Lower lobe of right lung (tissue), 2 donors: ENCODE measurements around the gene HSD11B1L. TPM values are rescaled to one million over a fixed set of nuclear protein-coding genes. Genes with fewer than 3 reads are reported as not detected.

Source experiments
- ATAC-seq, 2 donors: fragments of 200-7000 bp; cut with Tn5 transposase; one replicate each; pipeline ENCODE4 v1.9.1; 2020 to 2022; ENCODE audit warnings: mild to moderate bottlenecking in 2 of 2, moderate library complexity in 2 of 2
- DNase-seq: peaks from one replicate; pipeline ENCODE4 v3.0.0-alpha.2; 2020
- H3K27ac ChIP-seq: fragments of 200-600 bp; one replicate; pipeline ENCODE4 v1.8.0; 2022
- H3K27me3 ChIP-seq: fragments of 200-600 bp; one replicate; pipeline ENCODE4 v1.8.0; 2022; ENCODE audit warnings: low read depth
- H3K36me3 ChIP-seq: fragments of 200-600 bp; one replicate; pipeline ENCODE4 v1.8.0; 2022; ENCODE audit warnings: mild to moderate bottlenecking
- H3K4me1 ChIP-seq: fragments of 200-600 bp; one replicate; pipeline ENCODE4 v1.8.0; 2022
- H3K4me3 ChIP-seq: fragments of 200-600 bp; one replicate; pipeline ENCODE4 v1.8.0; 2022; ENCODE audit warnings: mild to moderate bottlenecking
- H3K9me3 ChIP-seq: fragments of 200-600 bp; one replicate; pipeline ENCODE4 v1.8.0; 2022
- intact Hi-C: fragments of 100-400 bp; cut with DNase I; formaldehyde crosslinking; loops from one replicate; pipeline ENCODE4 v1.11.0; 2022
- total RNA-seq: library from RNA; stranded (reverse); fragmentation: NEBNext Ultra II Directional; extraction: Animal tissue kit (Norgen Biotek cat#: 25700); gene quantifications from one replicate; pipeline ENCODE4 v1.2.1, GENCODE V29; 2021
- TF ChIP-seq, protein P1 (sequence below): fragments of 200-600 bp; IDR thresholded peaks from one replicate; pipeline ENCODE4 v1.8.0; 2022; ENCODE audit warnings: antibody characterized with exemption, mild to moderate bottlenecking
- donor health status: DM: no; HTN: yes; CAD: no; lungs with severe emphysema.

HSD11B1L gene
- total RNA-seq, 1 donor from 2014 or later, result 8.6 TPM

DNA sequence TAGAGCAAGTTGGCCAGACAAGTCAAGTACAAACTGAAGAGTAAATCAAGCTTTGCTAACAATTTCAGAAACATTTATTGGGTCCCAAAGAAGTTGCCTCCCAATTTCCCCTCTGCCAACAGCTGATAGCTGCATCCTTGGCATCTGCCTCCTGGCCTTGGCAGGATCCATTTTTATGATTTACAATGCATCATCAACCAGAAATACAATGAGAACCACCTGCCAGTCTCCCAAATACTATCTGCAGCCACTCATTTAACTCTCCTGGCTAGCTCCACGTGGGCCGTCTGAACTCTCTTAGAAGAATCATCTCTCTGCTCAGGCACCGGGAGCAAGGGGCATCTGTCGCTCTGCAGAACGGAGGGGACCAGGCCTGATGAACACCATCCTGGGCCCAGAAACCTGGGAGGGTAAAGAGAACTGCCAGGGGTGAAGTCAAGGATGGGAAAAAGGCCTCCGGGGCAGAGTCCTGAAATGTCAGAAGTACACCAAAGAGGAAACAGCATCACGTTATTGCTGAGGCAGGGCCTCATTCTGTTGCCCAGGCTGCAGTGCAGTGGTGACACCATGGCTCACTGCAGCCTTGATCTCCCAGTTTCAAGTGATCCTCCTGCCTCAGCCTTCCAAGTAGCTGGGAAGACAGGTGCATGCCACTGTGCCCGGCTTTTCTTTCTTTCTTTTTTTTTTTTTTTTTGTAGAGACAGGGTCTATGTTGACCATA is 36.5 kb downstream of the HSD11B1L start:
- H3K4me1 ChIP-seq, result peaks cover 22% of the 10 kb centered on the region
- intact Hi-C loops, result no loop called here
- TF ChIP-seq, protein P1, sequence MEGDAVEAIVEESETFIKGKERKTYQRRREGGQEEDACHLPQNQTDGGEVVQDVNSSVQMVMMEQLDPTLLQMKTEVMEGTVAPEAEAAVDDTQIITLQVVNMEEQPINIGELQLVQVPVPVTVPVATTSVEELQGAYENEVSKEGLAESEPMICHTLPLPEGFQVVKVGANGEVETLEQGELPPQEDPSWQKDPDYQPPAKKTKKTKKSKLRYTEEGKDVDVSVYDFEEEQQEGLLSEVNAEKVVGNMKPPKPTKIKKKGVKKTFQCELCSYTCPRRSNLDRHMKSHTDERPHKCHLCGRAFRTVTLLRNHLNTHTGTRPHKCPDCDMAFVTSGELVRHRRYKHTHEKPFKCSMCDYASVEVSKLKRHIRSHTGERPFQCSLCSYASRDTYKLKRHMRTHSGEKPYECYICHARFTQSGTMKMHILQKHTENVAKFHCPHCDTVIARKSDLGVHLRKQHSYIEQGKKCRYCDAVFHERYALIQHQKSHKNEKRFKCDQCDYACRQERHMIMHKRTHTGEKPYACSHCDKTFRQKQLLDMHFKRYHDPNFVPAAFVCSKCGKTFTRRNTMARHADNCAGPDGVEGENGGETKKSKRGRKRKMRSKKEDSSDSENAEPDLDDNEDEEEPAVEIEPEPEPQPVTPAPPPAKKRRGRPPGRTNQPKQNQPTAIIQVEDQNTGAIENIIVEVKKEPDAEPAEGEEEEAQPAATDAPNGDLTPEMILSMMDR, result no peak
- no peaks in the 10 kb centered on the region for H3K9me3 ChIP-seq
- peaks cover 33% of the 10 kb centered on the region for H3K36me3 ChIP-seq
- ATAC-seq (no peak), DNase-seq (no peak)
- H3K27ac ChIP-seq, result no peak overlapping the region
- no peaks in the 10 kb centered on the region for H3K27me3 ChIP-seq
- no peak overlapping the region for H3K4me3 ChIP-seq

DNA sequence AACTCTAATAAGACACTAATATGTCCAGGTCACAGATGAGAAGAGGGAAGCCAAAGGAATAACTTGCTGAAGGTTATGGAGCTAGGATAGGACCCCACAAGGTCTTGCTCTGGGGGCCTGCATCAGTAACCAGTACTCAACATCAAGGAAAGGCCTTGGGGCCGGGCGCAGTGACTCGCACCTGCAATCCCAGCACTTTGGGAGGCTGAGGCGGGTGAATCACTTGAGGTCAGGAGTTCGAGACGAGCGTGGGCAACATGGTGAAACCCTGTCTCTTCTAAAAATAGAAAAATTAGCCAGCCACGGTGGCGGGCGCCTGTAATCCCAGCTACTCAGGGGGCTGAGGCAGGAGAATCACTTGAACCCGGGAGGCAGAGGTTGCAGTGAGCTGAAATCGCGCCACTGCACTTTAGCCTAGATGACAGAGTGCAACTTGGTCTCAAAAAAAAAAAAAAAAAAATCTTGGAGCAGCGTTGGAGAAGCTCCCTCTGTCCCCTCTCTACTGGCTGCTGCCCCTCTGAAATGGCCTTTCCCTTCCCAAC is 37.3 kb downstream of the HSD11B1L start:
- intact Hi-C loops, result no loop called here
- DNase-seq (no peak), ATAC-seq (no peak)
- no peaks in the 10 kb centered on the region for H3K27me3 ChIP-seq
- no peaks in the 10 kb centered on the region for H3K9me3 ChIP-seq
- TF ChIP-seq, protein P1, result no peak
- H3K36me3 ChIP-seq, result peaks cover 26% of the 10 kb centered on the region
- H3K27ac ChIP-seq, result no peak overlapping the region
- peaks cover 22% of the 10 kb centered on the region for H3K4me1 ChIP-seq
- peak overlapping the region; percentile 98 for H3K4me3 ChIP-seq

DNA sequence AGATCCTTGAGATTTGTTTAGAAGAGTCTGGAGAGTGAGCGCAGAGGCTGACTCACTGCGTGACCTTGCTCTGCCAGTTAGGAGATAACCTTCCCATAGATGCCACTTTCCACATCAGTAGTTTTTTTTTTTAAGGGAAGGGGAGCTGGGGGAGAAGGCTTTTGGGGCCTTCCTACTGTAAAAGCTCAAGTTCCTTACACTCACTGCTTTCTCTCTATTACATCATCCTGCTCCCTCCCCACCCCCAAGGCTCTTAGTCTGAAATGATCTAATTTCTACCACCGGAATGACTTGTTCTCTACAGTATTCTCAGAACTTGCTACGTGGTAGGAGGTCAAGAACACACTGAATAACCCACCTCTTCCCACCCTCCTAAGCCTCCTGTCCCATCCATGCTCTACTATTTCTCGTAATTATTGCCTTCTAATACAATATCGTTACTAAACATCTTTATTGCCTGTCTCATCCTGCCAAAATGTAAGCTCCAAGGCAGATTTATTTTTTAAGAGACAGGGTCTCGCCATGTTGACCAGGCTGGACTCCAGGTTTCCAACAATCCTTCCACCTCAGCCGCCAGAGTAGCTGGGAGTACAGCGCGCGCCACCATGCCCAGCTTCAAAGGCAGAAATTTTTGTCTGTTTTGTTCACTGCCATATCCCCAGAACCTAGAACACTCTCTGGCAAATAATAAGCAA is 37.9 kb downstream of the HSD11B1L start:
- no peaks in the 10 kb centered on the region for H3K27me3 ChIP-seq
- H3K4me1 ChIP-seq, result peaks cover 22% of the 10 kb centered on the region
- peaks cover 20% of the 10 kb centered on the region for H3K36me3 ChIP-seq
- peak overlapping the region; percentile 97 for H3K27ac ChIP-seq
- H3K4me3 ChIP-seq, result peak overlapping the region; percentile 98
- TF ChIP-seq, protein P1, result no peak
- intact Hi-C loops, result no loop called here
- H3K9me3 ChIP-seq, result no peaks in the 10 kb centered on the region
- ATAC-seq (no peak), DNase-seq (no peak)

DNA sequence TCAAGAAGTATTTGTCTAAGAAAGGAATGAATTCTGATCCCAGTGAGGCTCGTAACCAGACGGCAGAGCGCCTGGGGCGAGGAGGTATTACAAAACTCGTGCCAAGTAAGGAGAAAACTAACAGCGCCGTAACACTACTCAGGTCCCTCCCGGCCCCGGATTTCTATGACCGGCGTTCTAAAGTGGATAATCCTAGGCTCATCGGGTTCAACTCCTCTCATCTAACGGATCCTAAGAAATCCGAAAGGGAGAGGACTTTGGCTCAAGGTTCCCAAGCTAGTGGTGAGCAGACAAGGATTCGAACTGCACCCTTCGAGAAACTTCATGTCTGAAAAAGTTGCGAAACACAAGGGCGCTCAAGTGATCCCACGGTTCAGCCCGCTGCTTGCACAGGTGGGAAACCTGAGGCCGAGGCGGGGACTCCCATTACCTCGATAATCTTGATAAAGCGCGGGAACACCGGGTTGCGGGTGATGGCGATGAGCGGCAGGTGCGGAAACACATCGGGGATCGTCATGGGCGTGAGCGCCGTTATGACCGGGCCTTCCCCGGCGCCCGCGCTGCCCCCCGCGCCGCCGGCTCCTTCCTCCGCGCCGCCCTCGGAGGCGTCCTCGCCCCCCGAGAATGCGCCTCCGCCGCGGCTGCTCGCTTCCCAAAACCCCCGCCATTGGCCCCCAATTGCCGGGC is 38.6 kb downstream of the HSD11B1L start:
- intact Hi-C loops, result no loop called here
- peak in 1 of 2 donors; percentile 1 for ATAC-seq
- H3K9me3 ChIP-seq, result no peaks in the 10 kb centered on the region
- H3K27ac ChIP-seq, result peak overlapping the region; percentile 97
- no peaks in the 10 kb centered on the region for H3K27me3 ChIP-seq
- H3K36me3 ChIP-seq, result peaks cover 13% of the 10 kb centered on the region
- H3K4me1 ChIP-seq, result peaks cover 22% of the 10 kb centered on the region
- TF ChIP-seq, protein P1, result no peak
- peak; percentile 63 for DNase-seq
- H3K4me3 ChIP-seq, result peak overlapping the region; percentile 98

DNA sequence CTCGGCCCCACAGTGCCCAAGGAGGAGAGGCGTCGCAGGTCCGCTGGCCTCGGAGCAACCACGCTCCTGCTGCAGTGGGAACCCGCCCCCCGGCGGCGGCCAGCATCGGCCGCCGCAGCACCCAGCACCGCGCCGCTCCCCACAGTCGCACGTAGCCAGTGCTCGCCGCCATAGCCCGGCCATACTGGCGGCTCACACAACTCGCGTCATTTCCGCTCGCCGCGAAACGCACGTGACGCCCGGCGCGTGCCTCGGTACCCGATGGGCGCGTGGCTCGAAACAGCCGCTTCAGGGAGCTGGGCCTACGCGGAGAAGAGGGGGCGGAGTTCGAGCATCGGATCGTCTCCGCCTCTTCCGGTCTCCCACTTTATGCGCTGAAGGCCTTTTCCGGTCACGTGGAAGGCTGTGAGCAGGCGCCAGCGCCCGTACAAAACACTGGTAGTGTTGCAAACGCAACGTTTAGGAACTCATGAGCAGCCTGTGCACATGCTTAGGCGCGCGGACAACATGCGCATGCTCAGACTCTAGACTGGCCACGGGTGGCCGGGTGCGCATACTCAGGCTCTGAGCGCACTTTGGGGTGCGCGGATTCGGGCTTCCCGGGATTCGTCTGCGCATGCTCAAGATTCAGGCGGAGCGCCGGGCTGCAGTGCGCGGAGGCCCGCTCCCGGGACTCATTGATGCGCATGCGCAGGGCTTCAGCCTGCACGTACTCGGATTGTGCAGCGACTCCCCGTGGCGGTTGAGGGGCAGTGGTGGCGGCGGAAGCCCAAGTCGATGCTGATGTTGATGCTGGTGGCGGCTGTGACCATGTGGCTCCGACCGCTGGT is 39.3 kb downstream of the HSD11B1L start, which contains the start of the genes CATSPERD and LONP1:
Gene CATSPERD, plus strand, starts transcription at position 677 of the 830 bp plus-strand sequence. Its CDS starts 101 bp downstream, at position 778.
Gene LONP1, minus strand, starts transcription at position 186 of the 830 bp plus-strand sequence. Its CDS starts 14 bp downstream, at position 172.
- Histone ChIP-seq H3K27ac (peak within 1 kb of the TSS; percentile 97), H3K36me3 (peaks cover 8% of the 10 kb centered on the region), H3K4me1 (peaks cover 22% of the 10 kb centered on the region), H3K9me3 (no peaks in the 10 kb centered on the region), H3K4me3 (peak within 1 kb of the TSS; percentile 98), H3K27me3 (no peaks in the 10 kb centered on the region)
- DNase-seq, result peak; percentile 99
- TF ChIP-seq, protein P1, result peak; percentile 88
- intact Hi-C loops, result no loop called here
- peak; percentile 98 to 99 for ATAC-seq
